Stomach (tissue), 9 donors: Measurements from ENCODE around the gene METTL24. TPM values are rescaled to one million over a fixed set of nuclear protein-coding genes. Genes with fewer than 3 reads are reported as not detected.

Source experiments
- DNase-seq, 2 donors: peaks; one replicate each; pipeline versions ENCODE4 v3.0.0 to v3.0.0-alpha.2; 2013 to 2019
- H3K27ac ChIP-seq, 5 donors: fragments of 200-600 bp in 4 of 5; sonication (generic) in 4 of 5; one replicate each; pipeline ENCODE4 v1.5.1; 2013 to 2019; ENCODE audit warnings: mild to moderate bottlenecking in 1 of 5, moderate library complexity in 1 of 5
- H3K27me3 ChIP-seq, 3 donors: fragments of 200-600 bp; sonication (generic); one replicate each; pipeline ENCODE4 v1.5.1; 2017 to 2019; ENCODE audit warnings: mixed run types in 1 of 3
- H3K36me3 ChIP-seq, 4 donors: fragments of 200-600 bp; sonication (generic); 1 replicate in 3 of 4; 2 replicates in 1 of 4; pipeline ENCODE4 v1.5.1; 2016 to 2019
- H3K4me1 ChIP-seq, 4 donors: fragments of 200-600 bp; sonication (generic); one replicate each; pipeline ENCODE4 v1.5.1; 2016 to 2019
- H3K4me3 ChIP-seq, 4 donors: fragments of 200-600 bp; sonication (generic) in 3 of 4; one replicate each; pipeline ENCODE4 v1.5.1; 2016 to 2019; ENCODE audit warnings: mild to moderate bottlenecking in 1 of 4
- H3K9me3 ChIP-seq, 4 donors: fragments of 200-600 bp; sonication (generic); one replicate each; pipeline ENCODE4 v1.5.1; 2016 to 2019
- CTCF ChIP-seq, 7 experiments: fragments of 450-650 bp in 4 of 7; fragments of 200-600 bp in 3 of 7; sonication (generic) in 3 of 7; IDR thresholded peaks; one replicate each; pipeline ENCODE4 v1.5.1; 2016 to 2019; ENCODE audit warnings: antibody characterized with exemption in 7 of 7, control low read depth in 2 of 7, mild to moderate bottlenecking in 1 of 7
- EP300 ChIP-seq: sonication (generic); formaldehyde crosslinking; IDR thresholded peaks from one replicate; pipeline ENCODE4 v1.6.1; 2017; ENCODE audit warnings: antibody characterized with exemption
- POLR2A ChIP-seq, 4 donors: fragments of 450-650 bp; IDR thresholded peaks; one replicate each; pipeline ENCODE4 v1.6.1; 2016; ENCODE audit warnings: antibody characterized with exemption in 4 of 4, control low read depth in 2 of 4, mild to moderate bottlenecking in 1 of 4, moderate library complexity in 1 of 4
- POLR2AphosphoS5 ChIP-seq, 3 donors: sonication (generic); formaldehyde crosslinking; IDR thresholded peaks; one replicate each; pipeline ENCODE4 v1.6.1; 2016; ENCODE audit warnings: antibody characterized with exemption in 3 of 3
- WGBS, 5 donors: extraction: QIAGEN DNeasy Blood & Tissue Kit in 3 of 5; methylation state at CpG; one replicate each; pipeline versions ENCODE4 v1.1.5 to v1.1.7; 2013 to 2018; 5-methylcytosine and 5-hydroxymethylcytosine counted together
- intact Hi-C: fragments of 100-400 bp; cut with DNase I; formaldehyde crosslinking; loops from one replicate; pipeline ENCODE4 v1.15.1; 2023; ENCODE audit warnings: low total_unique reads
- polyA plus RNA-seq, 3 donors: library from polyadenylated mRNA; stranded (reverse); fragments of 200-250 nt; gene quantifications; one replicate each; pipeline ENCODE4 v1.2.3, GENCODE V29; 2013
- total RNA-seq, 5 donors: library from RNA; depleted of rRNA; stranded (reverse); fragments of >200 nt; gene quantifications; one replicate each; pipeline versions ENCODE4 v1.1.0 to v1.2.3, GENCODE V29; 2014 to 2016
- donor health status: healthy with polysubstance abuse.
- donor health status: Bipolar disorder and iron deficiency.
- donor health status: healthy.

Gene METTL24
- total and polyA plus RNA-seq, 8 donors = 0.55 to 25.8 (median 2.8) TPM; not detected in 1

GRCh38 chr6:110320307-110320706 lies 37.8 kb downstream of the METTL24 start:
- H3K27me3 ChIP-seq = no peaks in the 10 kb centered on the region
- 88 to 96% (median 94%) methylated on average over 7 of the region's 7 CpGs for WGBS, 5 donors
- no peaks in the 10 kb centered on the region for H3K36me3 ChIP-seq
- no peak for TF ChIP-seq EP300
- no peak for TF ChIP-seq POLR2AphosphoS5 (IDR thresholded peaks at IDR 0.05)
- TF ChIP-seq POLR2A (IDR thresholded peaks at IDR 0.05) = no peak
- TF ChIP-seq CTCF (IDR thresholded peaks at IDR 0.05) = no peak
- no peak overlapping the region for H3K27ac ChIP-seq
- no peak for DNase-seq
- H3K4me1 ChIP-seq = peaks cover 20 to 43% (median 28%) of the 10 kb centered on the region in 4 donors
- intact Hi-C loops = no loop called here
- no peak overlapping the region for H3K4me3 ChIP-seq
- H3K9me3 ChIP-seq = no peaks in the 10 kb centered on the region

- TF ChIP-seq POLR2AphosphoS5 (IDR thresholded peaks at IDR 0.05) (no peak), CTCF (IDR thresholded peaks at IDR 0.05) (no peak), EP300 (no peak), POLR2A (IDR thresholded peaks at IDR 0.05) (no peak)
- peaks cover 15 to 38% (median 23%) of the 10 kb centered on the region in 4 donors for H3K4me1 ChIP-seq
- no peaks in the 10 kb centered on the region for H3K9me3 ChIP-seq
Measured at GRCh38 chr6:110319843-110320242, 38.3 kb downstream of the METTL24 start.

GRCh38 chr6:110319381-110319780 lies 38.8 kb downstream of the METTL24 start:
- peaks cover 0 to 8% (median 0%) of the 10 kb centered on the region in 4 donors for H3K36me3 ChIP-seq
- DNase-seq = no peak
- 61 to 94% (median 78%) methylated on average over 3 of the region's 3 CpGs for WGBS, 5 donors
- H3K4me3 ChIP-seq = no peak overlapping the region
- H3K4me1 ChIP-seq = peaks cover 11 to 34% (median 18%) of the 10 kb centered on the region in 4 donors
- H3K27me3 ChIP-seq = no peaks in the 10 kb centered on the region
- TF ChIP-seq EP300 (no peak), POLR2AphosphoS5 (IDR thresholded peaks at IDR 0.05) (no peak)
- H3K27ac ChIP-seq = no peak overlapping the region
- intact Hi-C loops = no loop called here
- H3K9me3 ChIP-seq = no peaks in the 10 kb centered on the region

More at GRCh38 chr6:110319843-110320242, 38.3 kb downstream of the METTL24 start:
- DNase-seq = no peak
- intact Hi-C loops = no loop called here
- H3K27ac ChIP-seq = no peak overlapping the region
- H3K27me3 ChIP-seq = no peaks in the 10 kb centered on the region
- H3K4me3 ChIP-seq = no peak overlapping the region
- peaks cover 0 to 4% (median 0%) of the 10 kb centered on the region in 4 donors for H3K36me3 ChIP-seq
- WGBS, 5 donors = 86 to 97% (median 91%) methylated on average over 2 of the region's 2 CpGs

GRCh38 chr6:110318971-110319370 lies 39.2 kb downstream of the METTL24 start:
- WGBS, 5 donors = 40 to 54% (median 48%) methylated on average over 3 of the region's 3 CpGs
- intact Hi-C loops = no loop called here
- no peak overlapping the region for H3K4me3 ChIP-seq
- peaks cover 7 to 30% (median 14%) of the 10 kb centered on the region in 4 donors for H3K4me1 ChIP-seq
- H3K27ac ChIP-seq = no peak overlapping the region
- DNase-seq = no peak
- H3K36me3 ChIP-seq = peaks cover 0 to 8% (median 0%) of the 10 kb centered on the region in 4 donors
- H3K9me3 ChIP-seq = no peaks in the 10 kb centered on the region
- no peaks in the 10 kb centered on the region for H3K27me3 ChIP-seq
- TF ChIP-seq EP300 (no peak), POLR2AphosphoS5 (IDR thresholded peaks at IDR 0.05) (no peak)

GRCh38 chr6:110317646-110318045 lies 40.5 kb downstream of the METTL24 start:
- H3K4me1 ChIP-seq = peaks cover 0 to 16% (median 3%) of the 10 kb centered on the region in 4 donors
- no peak overlapping the region for H3K27ac ChIP-seq
- no peak for TF ChIP-seq POLR2A (IDR thresholded peaks at IDR 0.05)
- TF ChIP-seq EP300 = no peak
- TF ChIP-seq POLR2AphosphoS5 (IDR thresholded peaks at IDR 0.05) = no peak
- TF ChIP-seq CTCF (IDR thresholded peaks at IDR 0.05) = no peak
- no peaks in the 10 kb centered on the region for H3K9me3 ChIP-seq
- no peak overlapping the region for H3K4me3 ChIP-seq
- WGBS, 5 donors = 93 to 97% (median 96%) methylated on average over 3 of the region's 3 CpGs
- intact Hi-C loops = no loop called here
- H3K36me3 ChIP-seq = peaks cover 0 to 8% (median 2%) of the 10 kb centered on the region in 4 donors
- no peak for DNase-seq
- H3K27me3 ChIP-seq = no peaks in the 10 kb centered on the region
